OCI-LY7 (cell line): Measurements from ENCODE around the gene GEMIN2. TPM values are rescaled to one million over a fixed set of nuclear protein-coding genes. Genes with fewer than 3 reads are reported as not detected.
A peak's percentile ranks its signal among the peaks of the same experiment; 100 is the strongest.

Experiments used
- BruUV-seq: library from RNA; stranded (reverse); fragments of 400-500 nt; replicated peaks from 2 replicates; lab custom pipeline; 2021; lab: Mats Ljungman, UMichigan
- CTCF ChIA-PET: fragments of 300-600 bp; sonication (Branson Sonifier 250); formaldehyde crosslinking; loops from one replicate; lab custom pipeline; 2022; ENCODE audit warnings: antibody characterized with exemption; ENCODE audit not compliant: unreplicated experiment; lab: Charles Lee
- POLR2A ChIA-PET: fragments of 300-600 bp; sonication (Branson Sonifier 250); formaldehyde crosslinking; loops from one replicate; lab custom pipeline; 2022; ENCODE audit warnings: antibody characterized with exemption; lab: Charles Lee
- DNase-seq: peaks from one replicate; pipeline ENCODE4 v3.0.0-alpha.2; 2015; ENCODE audit warnings: low spot score
- H2AFZ ChIP-seq: fragments of 200-600 bp; sonication (generic), shearing (Covaris generic); 2 replicates; pipeline ENCODE4 v1.6.1; 2014; ENCODE audit warnings: mild to moderate bottlenecking, antibody characterized with exemption, low read length, moderate library complexity
- H3K27ac ChIP-seq: fragments of 200-600 bp; sonication (generic); 2 replicates; pipeline ENCODE4 v1.5.1; 2014; ENCODE audit warnings: mixed run types, low read depth, mild to moderate bottlenecking, moderate library complexity, low read length, inconsistent platforms; ENCODE audit not compliant: poor library complexity, severe bottlenecking
- H3K36me3 ChIP-seq: fragments of 200-600 bp; sonication (generic); 2 replicates; pipeline ENCODE4 v1.6.1; 2014; ENCODE audit warnings: mild to moderate bottlenecking, antibody characterized with exemption, low read length, moderate library complexity, mixed read lengths; ENCODE audit not compliant: insufficient read depth
- H3K4me1 ChIP-seq: fragments of 200-600 bp; sonication (generic); 2 replicates; pipeline ENCODE4 v1.5.1; 2014; ENCODE audit warnings: mild to moderate bottlenecking, low read length; ENCODE audit not compliant: insufficient read depth, poor library complexity, severe bottlenecking
- H3K4me2 ChIP-seq: fragments of 200-600 bp; sonication (generic); 2 replicates; pipeline ENCODE4 v1.6.1; 2014; ENCODE audit warnings: mild to moderate bottlenecking, low read length
- H3K4me3 ChIP-seq: fragments of 200-600 bp; sonication (generic); 2 replicates; pipeline ENCODE4 v1.5.1; 2014; ENCODE audit warnings: mild to moderate bottlenecking, low read depth, low read length; ENCODE audit not compliant: poor library complexity, severe bottlenecking
- H3K79me2 ChIP-seq: fragments of 200-600 bp; sonication (generic); 2 replicates; pipeline ENCODE4 v1.6.1; 2016; ENCODE audit warnings: low read depth, mild to moderate bottlenecking, low read length, moderate library complexity, mixed read lengths; ENCODE audit not compliant: insufficient read depth
- H3K9me2 ChIP-seq: fragments of 200-600 bp; sonication (generic); 2 replicates; pipeline ENCODE4 v1.6.1; 2016; ENCODE audit warnings: mild to moderate bottlenecking, low read length, mixed read lengths; ENCODE audit not compliant: insufficient read depth
- H3K9me3 ChIP-seq: fragments of 200-600 bp; sonication (generic); 2 replicates; pipeline ENCODE4 v1.6.1; 2014; ENCODE audit warnings: mild to moderate bottlenecking, mixed run types, low read length, mixed read lengths
- H4K20me1 ChIP-seq: fragments of 200-600 bp; sonication (generic); 2 replicates; pipeline ENCODE4 v1.6.1; 2014; ENCODE audit warnings: mild to moderate bottlenecking, antibody characterized with exemption, low read length, moderate library complexity, mixed read lengths; ENCODE audit not compliant: insufficient read depth
- EZH2phosphoT487 ChIP-seq: fragments of 200-600 bp; sonication (generic); IDR thresholded peaks from 2 replicates; pipeline ENCODE4 v1.6.1; 2018; ENCODE audit warnings: low read depth, borderline replicate concordance, mild to moderate bottlenecking, mixed run types, antibody characterized with exemption, low read length, moderate library complexity, mixed read lengths
- intact Hi-C: fragments of 100-400 bp; cut with micrococcal nuclease; formaldehyde crosslinking; loops from one replicate; pipeline ENCODE4 v1.10.0; 2022; ENCODE audit not compliant: unreplicated experiment
- total RNA-seq, 2 experiments: library from RNA; depleted of rRNA in 1 of 2; stranded (reverse); fragments of >200 nt in 1 of 2; shearing (Covaris generic) in 1 of 2; gene quantifications; 2 replicates each; pipeline ENCODE4 v1.2.3, GENCODE V29; 2014 to 2022
- TF ChIP-seq, protein P1 (sequence below): fragments of 200-600 bp; sonication (generic); conservative IDR thresholded peaks from 2 replicates; pipeline ENCODE4 v1.5.1; 2014; ENCODE audit warnings: mild to moderate bottlenecking, antibody characterized with exemption, low read length, moderate library complexity, mixed read lengths

GEMIN2 gene
- total RNA-seq, 2 experiments from 2014 or later: 46.2 to 53.4 TPM

DNA sequence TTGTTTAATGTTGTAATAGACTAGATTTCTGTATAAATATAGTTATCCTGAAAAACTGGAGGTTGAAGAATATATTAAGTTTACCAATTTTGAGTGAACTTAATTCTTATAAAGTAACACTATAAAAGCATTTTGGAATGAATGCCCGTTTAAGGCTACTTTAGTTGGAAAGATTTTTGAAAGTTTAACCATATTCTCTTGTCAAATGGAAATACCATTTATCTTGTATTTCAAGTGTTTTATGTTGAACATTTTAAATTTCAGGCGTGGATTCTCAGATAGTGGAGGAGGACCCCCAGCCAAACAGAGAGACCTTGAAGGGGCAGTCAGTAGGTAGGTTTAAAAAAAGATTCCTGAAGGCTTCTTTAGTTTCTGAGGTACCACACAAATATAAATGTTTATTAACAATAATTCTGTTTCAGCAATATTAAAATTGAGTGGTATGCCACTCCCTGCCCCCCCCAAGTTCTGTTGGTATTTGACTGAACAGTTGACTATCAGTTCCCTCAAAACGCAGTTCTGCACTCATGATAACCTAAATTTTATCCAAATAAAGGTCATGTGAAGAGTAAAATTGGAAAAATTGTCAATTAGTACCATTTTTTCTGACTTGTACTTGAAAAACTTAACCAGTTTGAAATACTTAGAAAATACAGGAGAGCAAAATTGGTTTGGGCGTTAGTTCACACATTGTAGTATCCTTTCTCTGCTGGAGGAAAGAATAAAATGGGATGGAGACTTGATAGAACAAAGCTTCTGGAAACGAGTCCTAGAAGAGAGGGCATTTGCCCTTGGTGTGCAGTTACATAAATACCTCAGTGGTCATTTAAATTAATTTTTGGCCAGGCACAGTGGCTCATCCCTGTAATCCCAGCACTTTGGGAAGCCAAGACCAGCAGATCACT, 62.4 kb downstream of the GEMIN2 start:
- Histone ChIP-seq H3K4me1 (peaks cover 32% of the 10 kb centered on the region), H3K27ac (peak overlapping the region; percentile 93), H3K79me2 (peaks cover 61% of the 10 kb centered on the region), H2AFZ (no peak overlapping the region), H3K9me2 (no peaks in the 10 kb centered on the region), H3K9me3 (no peaks in the 10 kb centered on the region), H4K20me1 (peaks cover 23% of the 10 kb centered on the region), H3K36me3 (peaks cover 64% of the 10 kb centered on the region), H3K4me2 (peak overlapping the region; percentile 74), H3K4me3 (peak overlapping the region; percentile 98)
- no TSS peak for BruUV-seq
- ChIA-PET POLR2A (interaction anchor here (1.0 to 1.3 kb wide), 2 partner anchors 9 to 14 kb away, joined by 4 to 10 read pairs; no protein-coding TSS in a partner anchor), CTCF (no interaction called here)
- intact Hi-C loops: loop anchor here (10.0 kb wide), 1 partner anchor 1052 kb away; no protein-coding TSS in a partner anchor
- DNase-seq: no peak
- TF ChIP-seq, protein P1, sequence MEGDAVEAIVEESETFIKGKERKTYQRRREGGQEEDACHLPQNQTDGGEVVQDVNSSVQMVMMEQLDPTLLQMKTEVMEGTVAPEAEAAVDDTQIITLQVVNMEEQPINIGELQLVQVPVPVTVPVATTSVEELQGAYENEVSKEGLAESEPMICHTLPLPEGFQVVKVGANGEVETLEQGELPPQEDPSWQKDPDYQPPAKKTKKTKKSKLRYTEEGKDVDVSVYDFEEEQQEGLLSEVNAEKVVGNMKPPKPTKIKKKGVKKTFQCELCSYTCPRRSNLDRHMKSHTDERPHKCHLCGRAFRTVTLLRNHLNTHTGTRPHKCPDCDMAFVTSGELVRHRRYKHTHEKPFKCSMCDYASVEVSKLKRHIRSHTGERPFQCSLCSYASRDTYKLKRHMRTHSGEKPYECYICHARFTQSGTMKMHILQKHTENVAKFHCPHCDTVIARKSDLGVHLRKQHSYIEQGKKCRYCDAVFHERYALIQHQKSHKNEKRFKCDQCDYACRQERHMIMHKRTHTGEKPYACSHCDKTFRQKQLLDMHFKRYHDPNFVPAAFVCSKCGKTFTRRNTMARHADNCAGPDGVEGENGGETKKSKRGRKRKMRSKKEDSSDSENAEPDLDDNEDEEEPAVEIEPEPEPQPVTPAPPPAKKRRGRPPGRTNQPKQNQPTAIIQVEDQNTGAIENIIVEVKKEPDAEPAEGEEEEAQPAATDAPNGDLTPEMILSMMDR: no peak
- no peak for TF ChIP-seq EZH2phosphoT487

DNA sequence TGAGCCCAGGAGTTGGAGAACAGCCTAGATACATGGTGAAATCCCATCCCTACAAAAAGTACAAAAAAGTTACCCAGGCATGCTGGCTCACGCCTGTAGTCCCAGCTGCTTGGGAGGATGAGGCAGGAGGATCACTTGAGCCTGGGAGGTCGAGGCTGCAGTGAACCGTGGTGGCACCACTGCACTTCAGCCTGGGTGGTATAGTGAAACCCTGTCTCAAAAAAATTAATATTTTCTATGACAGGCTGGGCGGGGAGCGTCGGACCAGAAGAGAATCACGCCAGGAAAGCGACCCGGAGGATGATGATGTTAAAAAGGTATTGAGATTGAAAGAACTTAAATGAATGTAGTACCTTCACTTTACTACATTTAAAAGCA, 63.0 kb downstream of the GEMIN2 start:
- intact Hi-C loops: loop anchor here (10.0 kb wide), 1 partner anchor 1052 kb away; no protein-coding TSS in a partner anchor
- ChIA-PET POLR2A (interaction anchor here (0.9 to 1.3 kb wide), 3 partner anchors 9 to 25 kb away, joined by 3 to 10 read pairs (median 4); no protein-coding TSS in a partner anchor), CTCF (no interaction called here)
- Histone ChIP-seq H4K20me1 (peaks cover 23% of the 10 kb centered on the region), H3K9me3 (no peaks in the 10 kb centered on the region), H3K36me3 (peaks cover 70% of the 10 kb centered on the region), H3K9me2 (no peaks in the 10 kb centered on the region), H3K4me2 (peak overlapping the region; percentile 74; the same call in 1 of the 2 replicates), H3K79me2 (peaks cover 61% of the 10 kb centered on the region), H3K4me3 (peak overlapping the region; percentile 98), H2AFZ (no peak overlapping the region), H3K27ac (no peak overlapping the region), H3K4me1 (peaks cover 27% of the 10 kb centered on the region)
- no TSS peak for BruUV-seq
- TF ChIP-seq EZH2phosphoT487: no peak
- TF ChIP-seq, protein P1: no peak
- no peak for DNase-seq
